ENCODE measurements around the gene SUN5.

- TF ChIP-seq CTCF (IDR thresholded peaks at IDR 0.05 in 4 of 5, conservative IDR thresholded peaks at IDR 0.05 in 1 of 5): no peak
- TF ChIP-seq POLR2A (IDR thresholded peaks at IDR 0.05): no peak
Observed at GRCh38 chr20:32966881-32967781, 37.1 kb downstream of the SUN5 start.
